ENCODE measurements around the gene BCL11B. TPM values are rescaled to one million over a fixed set of nuclear protein-coding genes. Genes with fewer than 3 reads are reported as not detected.

The BCL11B gene
- 7.8 and 8.2 TPM in 2 replicates for total RNA-seq

DNA sequence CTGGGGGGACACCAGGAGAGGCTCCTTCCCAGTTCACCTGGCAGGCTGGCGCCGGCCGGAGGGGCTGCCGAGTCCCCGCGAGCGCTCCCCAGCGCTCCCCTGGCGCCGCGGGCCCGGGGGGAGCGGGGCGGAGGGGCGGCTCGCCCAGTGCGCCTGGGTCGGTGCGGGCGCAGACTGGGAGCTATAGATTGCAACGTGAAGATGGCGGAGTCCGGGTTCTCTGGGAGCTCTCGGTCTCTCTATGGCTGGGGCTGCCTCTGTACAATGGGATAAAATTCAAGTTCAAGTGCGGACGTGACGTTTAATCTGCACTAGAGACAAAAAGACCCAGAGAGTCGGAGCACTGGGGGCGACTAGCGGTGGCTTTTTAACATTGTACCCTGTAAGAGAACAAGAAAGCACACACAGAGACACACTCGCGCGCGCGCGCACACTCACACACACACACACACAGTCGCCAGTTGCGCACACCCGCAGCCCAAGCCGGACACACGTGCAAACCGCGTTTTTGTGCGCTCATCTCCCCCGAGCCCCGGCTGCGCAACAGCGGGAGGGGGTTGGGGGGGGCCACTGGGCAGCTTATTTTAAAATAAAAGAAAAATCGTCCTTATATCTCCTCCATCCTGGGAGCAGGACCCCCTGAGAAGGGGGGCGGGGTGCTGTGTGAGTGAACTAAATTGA lies at the start of gene BCL11B:
Gene BCL11B, minus strand, starts transcription at position 247 of the 681 bp plus-strand sequence. CDS start 979 bp downstream, outside the sequence.

Other genes with a start within 250 kb of the BCL11B start
- 53.2 and 54.1 TPM in 2 replicates for gene SETD3, start 208.7 kb upstream of the BCL11B start, total RNA-seq
- 14.2 and 25.1 TPM in 2 replicates for gene CCNK, start 209.2 kb upstream of the BCL11B start, total RNA-seq